HG02759 (cell line): ENCODE measurements around the gene PLPP7.

Experiments used
- ATAC-seq: cut with Tn5 transposase; IDR thresholded peaks from one replicate; pipeline ENCODE4 v1.9.1; 2021; ENCODE audit warnings: mild to moderate bottlenecking, moderate library complexity; ENCODE audit not compliant: unreplicated experiment

PLPP7 gene

DNA sequence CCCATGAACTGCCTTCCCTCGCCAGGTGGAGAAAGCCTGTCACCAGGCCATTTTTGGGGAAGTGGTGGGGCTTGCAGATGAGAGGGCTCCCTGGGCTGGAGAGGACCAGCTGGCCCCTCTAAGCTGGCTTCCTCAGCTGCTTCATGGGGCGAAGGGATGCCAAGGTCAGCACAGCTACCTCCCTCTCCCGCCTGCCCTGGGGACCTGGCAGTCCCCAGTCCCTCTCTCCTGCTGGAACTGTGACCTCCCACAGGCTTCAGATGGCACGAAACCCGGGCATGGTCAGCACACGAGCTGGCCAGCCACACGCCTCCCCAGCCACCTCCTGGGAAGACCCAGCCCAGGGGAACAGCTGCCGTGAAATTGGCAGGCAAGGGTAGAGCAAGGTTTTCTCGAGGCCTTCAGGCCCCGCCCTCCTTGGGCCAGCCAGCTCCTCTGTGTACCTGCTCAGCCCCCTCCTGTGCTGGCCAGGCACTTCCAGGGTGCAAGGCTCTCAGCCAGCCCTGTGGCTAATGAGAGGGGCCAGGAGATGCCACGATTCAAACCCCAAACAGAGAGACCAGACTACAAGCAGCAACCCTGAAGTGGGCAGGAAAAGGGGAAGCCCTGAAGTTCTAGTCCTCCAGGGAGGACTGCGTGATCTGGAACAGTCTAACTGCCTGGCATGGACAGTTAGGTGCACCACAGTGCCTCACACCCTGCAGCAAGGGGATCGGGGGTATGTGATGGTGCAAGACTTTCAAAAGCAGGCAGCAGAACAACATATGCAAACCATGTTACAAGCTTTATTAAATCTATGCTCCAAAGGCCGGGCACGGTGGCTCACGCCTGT lies 12.9 kb downstream of the PLPP7 start:
- ATAC-seq, result no peak

DNA sequence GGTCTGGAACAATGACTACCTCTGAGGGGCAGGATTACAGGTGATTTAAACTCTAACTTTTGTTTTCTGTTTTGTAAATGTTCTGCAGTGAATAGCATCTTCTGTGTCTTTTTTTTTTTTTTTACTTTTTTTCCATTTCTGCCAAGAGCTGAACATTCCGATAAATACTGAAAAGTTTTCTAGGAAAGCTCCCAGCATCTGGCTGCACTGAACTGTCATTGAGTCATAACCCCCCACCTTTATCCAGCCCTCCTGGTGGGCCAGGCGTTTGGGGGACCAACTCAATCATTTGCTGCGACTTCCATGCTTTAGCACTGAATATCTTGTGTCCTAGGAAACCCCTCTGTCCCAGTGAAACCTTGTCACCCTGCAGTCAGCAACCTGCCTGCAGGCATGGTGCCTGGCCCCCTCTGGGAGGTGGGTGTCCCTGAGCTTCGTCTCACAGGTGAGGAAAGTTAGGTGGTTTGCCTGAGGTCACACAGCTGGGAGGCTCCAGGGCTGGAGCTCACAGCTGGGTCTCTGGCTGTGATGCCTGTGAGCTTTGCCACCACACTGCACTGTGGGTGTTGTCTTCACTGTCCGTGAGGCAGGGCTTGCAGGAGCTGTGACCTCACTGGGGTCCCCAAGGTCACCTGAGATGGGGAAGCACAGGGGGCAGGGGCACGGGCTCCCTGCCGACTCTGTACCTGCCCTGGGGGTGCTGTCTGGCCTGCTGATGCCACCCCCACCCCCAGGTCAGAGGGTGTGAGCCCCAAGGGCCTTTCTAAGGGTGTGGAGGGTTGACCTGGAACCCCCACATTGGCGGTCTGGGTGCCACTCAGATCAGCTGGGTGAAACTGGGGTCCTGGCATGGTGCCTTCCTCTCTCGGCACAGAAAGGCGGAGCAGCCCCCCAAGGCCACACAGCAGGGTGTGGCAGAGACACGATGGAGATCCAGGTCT lies 14.1 kb downstream of the PLPP7 start:
- ATAC-seq, result no peak

GRCh38 chr9:131304676-131305355 lies 15.3 kb downstream of the PLPP7 start:
- no peak for ATAC-seq

GRCh38 chr9:131306397-131307004 lies 17.0 kb downstream of the PLPP7 start:
- no peak for ATAC-seq

DNA sequence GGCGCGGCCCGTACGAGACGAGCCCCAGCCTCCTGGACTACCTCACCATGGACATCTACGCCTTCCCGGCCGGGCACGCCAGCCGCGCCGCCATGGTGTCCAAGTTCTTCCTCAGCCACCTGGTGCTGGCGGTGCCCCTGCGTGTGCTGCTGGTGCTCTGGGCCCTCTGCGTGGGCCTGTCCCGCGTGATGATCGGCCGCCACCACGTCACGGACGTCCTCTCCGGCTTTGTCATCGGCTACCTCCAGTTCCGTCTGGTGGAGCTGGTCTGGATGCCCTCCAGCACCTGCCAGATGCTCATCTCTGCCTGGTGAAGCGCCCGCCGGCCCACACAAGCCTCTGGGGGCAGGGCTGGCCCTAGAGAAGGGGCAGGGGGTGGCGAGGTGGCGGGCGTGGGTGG lies 18.5 kb downstream of the PLPP7 start:
- no peak for ATAC-seq

DNA sequence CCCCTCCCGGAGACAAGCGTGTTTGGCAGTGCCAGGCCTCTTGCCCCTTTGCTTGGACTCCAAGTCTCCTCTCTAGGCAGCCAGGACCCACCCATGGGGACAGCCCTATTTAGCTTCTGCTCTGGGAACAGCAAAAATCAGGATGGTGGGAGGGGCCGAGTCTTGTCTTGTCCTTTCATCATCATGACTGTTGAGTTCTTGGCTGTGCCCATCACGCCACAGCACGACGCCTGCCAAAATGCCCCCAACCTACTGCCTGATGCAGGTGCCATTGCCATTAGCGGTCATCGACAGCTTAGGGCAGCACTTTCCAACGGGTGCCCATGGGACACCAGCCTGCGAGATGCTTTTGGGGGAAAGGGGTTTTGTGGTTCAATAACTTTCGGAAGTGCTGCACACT lies 18.9 kb downstream of the PLPP7 start:
- ATAC-seq, result no peak

GRCh38 chr9:131308906-131309529 lies 19.5 kb downstream of the PLPP7 start:
- no peak for ATAC-seq

DNA sequence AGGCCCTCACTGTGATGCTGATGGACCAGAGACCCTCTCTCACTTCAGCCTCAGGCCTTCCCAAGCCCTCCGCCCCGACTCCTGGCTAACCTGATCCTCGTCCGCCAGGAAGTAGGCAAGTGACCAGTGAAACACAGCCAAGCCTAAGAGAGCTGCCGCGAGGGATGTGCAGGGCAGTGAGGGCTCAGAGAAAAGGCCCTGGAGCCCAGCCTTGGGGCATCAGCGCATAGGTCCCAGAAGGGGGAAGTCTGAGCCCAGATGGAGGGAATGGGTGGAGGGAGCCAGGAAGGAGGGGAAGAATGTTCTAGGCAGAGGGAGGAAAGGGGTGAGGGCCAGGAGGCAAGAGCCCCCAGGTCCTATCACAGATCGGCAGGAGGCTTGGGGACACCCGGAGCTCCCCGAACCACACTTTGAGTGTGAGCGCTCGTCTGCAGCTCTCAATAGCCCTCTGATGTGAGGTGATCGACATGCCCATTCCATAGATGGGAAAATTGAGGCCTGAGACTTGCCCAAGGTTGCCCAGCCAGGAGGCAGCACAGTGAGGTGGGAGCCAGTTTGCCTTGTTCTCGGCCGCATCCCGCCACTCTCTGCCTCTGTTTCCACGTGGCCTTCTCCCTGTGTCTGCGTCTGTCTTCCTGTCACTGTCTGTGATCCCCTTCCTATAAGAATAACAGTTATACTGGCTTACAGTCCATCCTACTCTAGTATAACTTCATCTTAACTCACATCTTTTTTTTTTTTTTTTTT lies 20.2 kb downstream of the PLPP7 start:
- ATAC-seq, result no peak

- no peak for ATAC-seq
Observed at GRCh38 chr9:131310833-131311554, 21.5 kb downstream of the PLPP7 start.

- ATAC-seq, result no peak
Observed at GRCh38 chr9:131312246-131312645, 22.7 kb downstream of the PLPP7 start.

- no peak for ATAC-seq
Observed at GRCh38 chr9:131312822-131313770, 23.6 kb downstream of the PLPP7 start.

- no peak for ATAC-seq
Observed at GRCh38 chr9:131318231-131319085, 28.9 kb downstream of the PLPP7 start.

DNA sequence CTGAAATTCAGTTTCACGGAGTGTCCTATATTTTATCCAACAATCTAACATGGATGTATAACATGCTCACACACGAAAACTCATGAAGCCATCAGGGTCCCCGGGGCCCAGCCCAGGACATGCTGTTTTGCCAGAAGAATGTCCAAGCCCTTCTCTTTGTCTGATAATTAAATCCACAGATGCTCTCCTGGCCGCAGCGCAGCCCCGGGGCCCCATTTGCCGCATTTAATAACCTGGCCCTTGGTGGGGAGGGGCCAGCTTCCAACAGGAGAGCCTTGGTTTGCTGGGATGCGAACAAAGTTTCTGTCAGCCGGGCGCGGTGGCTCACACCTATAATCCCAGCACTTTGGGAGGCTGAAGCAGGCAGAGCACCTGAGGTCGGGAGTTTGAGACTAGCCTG lies 30.0 kb downstream of the PLPP7 start:
- ATAC-seq, result no peak

DNA sequence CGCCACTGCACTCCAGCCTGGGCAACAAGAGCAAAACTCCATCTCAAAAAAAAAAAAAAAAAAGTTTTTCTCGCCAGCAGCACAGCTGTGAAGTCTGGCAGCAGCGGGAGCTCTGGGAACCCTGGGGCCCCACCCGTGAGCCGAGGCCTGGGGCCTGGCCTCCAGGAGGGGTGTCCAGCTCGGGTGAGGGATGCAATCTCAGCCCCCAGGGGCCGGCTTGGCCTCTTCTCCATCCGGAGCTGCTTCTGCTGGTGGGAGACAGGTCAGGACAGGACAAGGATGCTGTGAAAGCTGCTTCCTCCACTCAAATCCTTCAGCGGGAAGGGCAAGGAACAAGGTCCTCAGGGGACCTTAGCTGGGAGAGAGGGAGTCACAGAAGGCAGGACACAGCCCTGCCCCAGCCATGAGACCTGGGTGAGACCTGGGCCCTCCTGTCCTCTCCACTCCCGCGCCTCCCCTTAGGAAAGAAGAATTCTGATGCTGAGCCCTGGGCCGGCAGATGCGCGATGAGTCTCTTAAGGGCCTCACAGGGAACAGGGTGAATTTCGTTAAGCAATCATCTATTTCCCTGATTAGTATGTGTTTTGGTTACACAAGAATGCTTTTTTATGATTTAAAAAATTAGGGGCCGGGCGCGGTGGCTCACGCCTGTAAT lies 30.6 kb downstream of the PLPP7 start:
- ATAC-seq, result no peak

DNA sequence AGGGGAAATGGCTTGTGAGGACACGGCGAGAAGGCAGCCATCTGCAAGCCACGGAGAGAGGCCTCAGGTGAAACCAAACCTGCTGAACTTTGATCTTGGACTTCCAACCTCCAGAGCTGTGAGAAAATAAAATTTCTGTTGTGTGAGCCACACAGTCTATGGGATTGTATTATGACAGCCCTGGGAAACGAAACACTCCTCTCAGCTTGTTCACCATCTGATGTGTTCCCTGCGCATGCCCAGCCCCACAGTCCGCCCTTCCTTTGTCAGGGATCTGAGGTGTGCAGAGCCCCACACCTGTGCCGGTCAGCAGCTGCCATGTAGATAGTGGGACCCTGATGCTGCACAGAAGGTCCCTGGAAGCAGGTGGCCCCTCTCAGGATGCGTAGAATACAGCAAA lies 34.1 kb downstream of the PLPP7 start:
- ATAC-seq, result no peak
